GM19043 (cell line): ENCODE data around the gene OSBPL5.

ENCODE experiments used
- ATAC-seq: cut with Tn5 transposase; IDR thresholded peaks from one replicate; pipeline ENCODE4 v1.9.1; 2021; ENCODE audit warnings: low read depth; ENCODE audit not compliant: unreplicated experiment

Gene OSBPL5

DNA sequence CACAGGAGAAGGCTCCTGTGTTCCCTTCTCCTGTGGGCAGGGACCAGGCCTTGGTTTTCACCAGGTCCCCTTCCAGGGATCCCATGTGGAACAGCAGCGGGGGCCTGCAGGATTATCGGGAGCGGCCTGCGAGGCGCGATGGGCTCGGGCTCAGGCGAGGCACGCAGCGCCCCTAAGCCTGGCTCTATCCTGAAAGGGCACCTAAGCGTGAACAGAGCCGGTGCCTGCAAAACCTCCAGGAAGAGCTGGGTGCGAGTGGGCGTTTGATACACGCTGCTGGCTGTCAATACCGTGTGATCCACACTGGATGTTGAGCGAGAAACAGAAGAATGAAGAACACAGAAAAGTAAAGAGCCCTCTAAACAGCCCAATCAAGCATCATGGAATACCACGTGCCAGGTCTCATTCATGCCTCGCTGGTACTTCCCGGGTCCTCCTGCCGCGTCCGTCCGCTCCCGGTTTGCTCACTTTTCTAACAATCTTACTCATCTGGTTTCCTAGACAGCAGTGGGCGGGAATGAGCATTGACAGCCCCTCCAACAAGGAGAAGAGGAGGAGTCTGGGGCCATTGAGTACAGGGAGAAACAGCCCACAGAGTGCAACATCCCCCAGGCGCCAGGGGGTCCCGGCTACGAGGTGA is 12.5 kb downstream of the OSBPL5 start:
- ATAC-seq = no peak

DNA sequence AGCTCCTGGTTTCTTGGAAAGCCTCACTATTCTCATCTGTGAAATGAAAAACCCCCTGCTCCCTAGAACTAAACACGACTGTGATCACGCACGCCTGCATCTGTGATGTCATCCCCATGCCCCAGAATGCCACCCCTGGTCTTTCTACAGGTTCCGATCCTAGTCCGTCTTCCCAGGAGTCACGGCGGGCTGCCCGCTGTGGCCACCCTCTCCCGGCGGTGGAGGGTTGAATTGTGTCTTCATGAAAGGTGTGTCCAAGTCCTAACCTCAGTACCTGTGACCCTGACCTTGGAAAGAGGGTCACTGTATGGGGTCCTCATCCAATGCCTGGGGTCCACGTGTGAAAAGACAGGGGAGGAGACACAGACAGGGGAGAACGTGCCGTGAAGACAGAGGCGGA is 14.4 kb downstream of the OSBPL5 start:
- no peak for ATAC-seq

- ATAC-seq = no peak
Measured at GRCh38 chr11:3149852-3150188, 15.3 kb downstream of the OSBPL5 start.

DNA sequence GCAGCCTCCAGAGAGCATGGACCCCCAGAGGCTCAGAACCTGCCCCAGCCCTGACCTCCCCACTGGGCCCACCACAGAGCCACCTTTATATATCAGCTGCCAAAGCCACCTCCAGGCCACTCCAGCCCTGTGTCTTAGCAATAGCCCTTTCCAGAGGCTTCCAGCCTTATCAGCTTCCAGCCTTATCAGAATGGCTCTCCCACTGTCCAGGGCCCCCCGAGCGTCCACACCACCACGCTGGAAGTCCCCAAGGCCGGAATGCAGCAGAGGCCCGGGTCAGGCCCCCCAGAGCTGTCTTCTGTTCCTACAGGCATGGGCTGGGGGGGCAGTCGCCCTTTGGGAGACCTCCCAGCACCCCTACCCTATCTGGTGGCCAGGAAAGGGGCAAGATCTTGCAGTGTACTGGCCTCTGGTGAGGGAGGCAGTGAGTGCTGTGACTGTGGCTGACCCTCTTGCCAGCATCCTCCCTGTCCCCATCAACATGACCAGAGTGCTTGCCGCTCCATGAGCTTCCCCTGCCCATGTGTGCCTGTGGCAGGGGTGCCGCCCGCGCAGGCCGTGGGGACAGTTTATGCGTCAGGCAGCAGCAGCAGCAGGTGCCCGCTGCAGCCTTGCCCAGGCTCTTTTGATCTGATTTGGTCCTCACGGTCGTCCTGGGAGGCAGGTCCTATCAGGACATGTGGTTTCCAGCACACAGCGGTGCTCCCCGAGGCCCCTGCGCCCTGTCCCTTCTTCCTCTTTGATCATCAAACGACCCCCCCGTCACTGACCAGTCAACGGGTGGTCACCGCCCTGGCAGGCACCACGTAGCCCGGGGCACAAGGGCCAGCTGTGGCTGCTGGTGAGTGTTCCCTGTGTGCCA is 15.9 kb downstream of the OSBPL5 start:
- no peak for ATAC-seq

GRCh38 chr11:3148255-3148989 is 16.7 kb downstream of the OSBPL5 start:
- ATAC-seq = no peak

- no peak for ATAC-seq
Measured at GRCh38 chr11:3147626-3148025, 17.5 kb downstream of the OSBPL5 start.

DNA sequence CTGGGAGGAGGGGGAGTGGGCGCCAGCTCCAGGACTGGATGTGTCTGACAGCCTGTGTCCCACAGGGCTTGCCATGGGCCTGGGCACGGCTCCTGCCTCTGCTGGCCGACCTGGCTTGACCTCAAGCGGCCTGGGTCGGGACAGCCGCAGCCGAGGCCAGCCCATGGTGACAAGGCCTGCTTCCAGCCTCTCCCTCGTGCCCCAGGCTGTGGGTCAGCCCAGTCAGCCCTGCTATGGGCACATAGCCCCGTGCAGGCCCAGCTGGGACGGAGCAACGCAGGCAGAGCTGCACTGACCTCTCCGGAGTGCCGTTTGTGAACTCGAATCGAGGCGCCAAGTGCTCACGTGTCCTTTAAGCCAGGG is 17.9 kb downstream of the OSBPL5 start:
- no peak for ATAC-seq

GRCh38 chr11:3146612-3147256 is 18.4 kb downstream of the OSBPL5 start:
- no peak for ATAC-seq

DNA sequence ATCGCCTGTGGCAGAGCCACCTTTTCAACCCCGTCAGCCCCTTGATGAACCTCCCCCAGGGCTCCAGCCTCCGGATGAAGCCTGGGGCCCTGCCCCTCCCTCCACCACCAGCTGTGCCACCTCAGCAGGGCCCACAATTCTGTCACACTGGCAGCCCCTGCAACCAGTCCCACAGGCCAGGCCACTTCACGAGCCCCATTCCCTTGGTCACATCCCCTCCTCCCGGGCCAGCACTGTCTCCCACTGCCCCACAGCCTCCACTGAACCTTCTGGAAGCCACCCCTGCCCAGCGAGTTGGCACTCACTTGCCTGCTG is 19.9 kb downstream of the OSBPL5 start:
- ATAC-seq = no peak

DNA sequence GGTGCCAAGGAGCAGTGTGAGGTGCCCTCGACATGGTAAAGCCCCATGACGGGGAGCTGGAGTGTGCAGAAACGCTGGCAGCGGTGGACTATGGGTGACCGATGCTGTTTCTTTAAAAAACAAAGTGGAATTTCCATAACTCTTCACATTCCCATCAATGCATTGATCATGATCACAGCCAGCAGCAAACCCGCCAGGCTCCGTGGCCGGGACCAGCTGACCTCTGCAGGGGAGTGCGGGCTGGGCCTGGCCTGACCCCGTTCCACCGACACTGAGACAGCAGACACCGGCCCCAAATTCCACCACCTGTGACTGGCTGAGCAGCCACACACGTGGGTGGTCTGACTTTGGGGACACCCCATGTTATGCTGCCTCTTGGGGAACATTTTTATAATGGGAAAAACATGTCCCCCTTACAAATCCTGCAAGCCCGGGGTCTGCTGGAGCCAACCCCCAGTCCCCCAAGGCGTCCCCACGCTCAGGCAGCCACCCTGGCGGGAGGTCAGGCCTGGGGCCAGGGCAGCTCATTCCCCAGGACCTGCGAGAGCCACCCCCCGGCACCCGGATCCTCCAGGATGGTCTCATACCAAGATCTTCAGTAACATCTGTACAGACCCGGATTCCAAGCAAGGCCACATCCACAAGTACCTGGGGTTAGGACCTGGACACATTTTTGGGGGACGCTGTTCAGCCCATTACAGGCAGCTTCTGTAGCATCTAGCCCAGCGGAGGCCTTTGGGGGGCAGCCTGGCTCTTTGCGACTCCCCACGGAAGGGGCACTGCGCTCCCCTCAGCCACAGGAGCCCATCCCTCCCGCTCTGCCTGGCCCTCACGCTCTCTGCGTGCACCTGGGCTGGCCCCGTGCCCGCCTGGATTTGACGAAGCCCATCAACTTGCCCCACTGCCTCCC is 20.6 kb downstream of the OSBPL5 start:
- no peak for ATAC-seq

GRCh38 chr11:3143136-3143880 is 21.8 kb downstream of the OSBPL5 start:
- ATAC-seq = no peak

- no peak for ATAC-seq
Measured at GRCh38 chr11:3140291-3140603, 24.9 kb downstream of the OSBPL5 start.

- no peak for ATAC-seq
Measured at GRCh38 chr11:3139481-3140290, 25.4 kb downstream of the OSBPL5 start.

GRCh38 chr11:3139086-3139440 is 26.0 kb downstream of the OSBPL5 start:
- ATAC-seq = no peak

GRCh38 chr11:3138178-3139085 is 26.7 kb downstream of the OSBPL5 start:
- no peak for ATAC-seq

DNA sequence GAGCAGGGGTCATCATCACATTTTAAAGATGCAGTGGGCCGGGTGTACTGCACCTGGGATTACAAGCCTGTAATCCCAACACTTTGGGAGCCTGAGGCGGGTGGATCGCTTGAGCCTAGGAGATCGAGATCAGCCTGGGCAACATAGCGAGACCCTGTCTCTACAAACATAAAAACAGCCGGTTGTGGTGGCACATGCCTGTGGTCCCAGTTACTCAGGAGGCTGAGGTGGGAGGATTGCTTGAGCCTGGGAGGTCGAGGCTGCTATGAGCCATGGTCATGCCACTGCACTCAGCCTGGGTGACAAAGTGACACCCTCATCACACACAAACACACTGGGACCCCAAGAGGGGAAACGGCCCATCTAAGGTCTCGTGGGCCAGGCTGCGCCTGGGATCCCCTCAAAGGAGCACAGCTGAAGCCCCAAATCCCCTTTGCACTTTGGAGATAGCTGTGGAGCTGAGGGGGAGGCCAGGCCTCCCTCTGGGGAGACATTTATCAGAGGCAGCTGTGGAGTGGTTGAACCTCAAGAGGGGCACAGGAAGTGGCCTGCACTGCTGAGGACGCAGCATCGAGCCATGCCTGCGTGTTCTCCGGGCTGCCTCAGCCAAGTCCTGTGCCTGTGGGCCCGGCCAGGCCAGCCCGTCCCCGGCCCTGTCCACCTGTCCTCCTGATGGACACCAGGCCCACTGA is 27.5 kb downstream of the OSBPL5 start:
- no peak for ATAC-seq
